Measurements from ENCODE around the gene ERP27. TPM values are rescaled to one million over a fixed set of nuclear protein-coding genes. Genes with fewer than 3 reads are reported as not detected.

ERP27 gene
- total RNA-seq, 4 donors from 2014 or later: 0.88 to 24.3 (median 5.0) TPM; not detected in 1

DNA sequence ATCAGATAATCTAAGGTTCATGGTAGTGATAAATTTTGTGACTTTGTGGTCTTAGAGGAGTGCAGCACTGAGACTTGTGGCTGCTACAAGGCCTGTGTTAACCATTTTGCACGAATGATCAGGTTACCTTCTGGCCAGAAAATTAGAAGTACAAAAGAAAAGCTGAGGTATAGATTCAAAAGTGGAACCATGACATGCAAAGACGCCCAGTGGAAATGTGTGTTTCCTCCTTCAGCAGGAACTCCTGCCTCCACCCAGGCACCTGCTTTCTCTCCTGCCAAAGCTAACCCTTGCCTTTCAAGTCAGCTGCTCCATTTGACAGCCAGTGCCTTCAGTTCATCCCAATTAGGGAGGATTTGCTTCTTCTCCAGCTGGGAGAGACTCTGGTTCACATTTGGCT lies 44.7 kb upstream of the ERP27 start:
- H3K27me3 ChIP-seq: no peaks in the 10 kb centered on the region
- no peak overlapping the region for H3K27ac ChIP-seq
- no peaks in the 10 kb centered on the region for H3K36me3 ChIP-seq
- 78 to 81% methylated on average over 2 of the region's 2 CpGs for WGBS, 2 donors
- H3K4me3 ChIP-seq (replicated peaks in 1 of 3): no peak overlapping the region
- intact Hi-C loops (cut with DNase I): no loop called here
- H3K4me1 ChIP-seq: peaks cover 0 to 2% of the 10 kb centered on the region in 2 donors
- no peaks in the 10 kb centered on the region for H3K9me3 ChIP-seq
- DNase-seq: no peak
- TF ChIP-seq POLR2A (IDR thresholded peaks at IDR 0.05): no peak
- TF ChIP-seq, protein P1, sequence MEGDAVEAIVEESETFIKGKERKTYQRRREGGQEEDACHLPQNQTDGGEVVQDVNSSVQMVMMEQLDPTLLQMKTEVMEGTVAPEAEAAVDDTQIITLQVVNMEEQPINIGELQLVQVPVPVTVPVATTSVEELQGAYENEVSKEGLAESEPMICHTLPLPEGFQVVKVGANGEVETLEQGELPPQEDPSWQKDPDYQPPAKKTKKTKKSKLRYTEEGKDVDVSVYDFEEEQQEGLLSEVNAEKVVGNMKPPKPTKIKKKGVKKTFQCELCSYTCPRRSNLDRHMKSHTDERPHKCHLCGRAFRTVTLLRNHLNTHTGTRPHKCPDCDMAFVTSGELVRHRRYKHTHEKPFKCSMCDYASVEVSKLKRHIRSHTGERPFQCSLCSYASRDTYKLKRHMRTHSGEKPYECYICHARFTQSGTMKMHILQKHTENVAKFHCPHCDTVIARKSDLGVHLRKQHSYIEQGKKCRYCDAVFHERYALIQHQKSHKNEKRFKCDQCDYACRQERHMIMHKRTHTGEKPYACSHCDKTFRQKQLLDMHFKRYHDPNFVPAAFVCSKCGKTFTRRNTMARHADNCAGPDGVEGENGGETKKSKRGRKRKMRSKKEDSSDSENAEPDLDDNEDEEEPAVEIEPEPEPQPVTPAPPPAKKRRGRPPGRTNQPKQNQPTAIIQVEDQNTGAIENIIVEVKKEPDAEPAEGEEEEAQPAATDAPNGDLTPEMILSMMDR (IDR thresholded peaks at IDR 0.05): no peak

DNA sequence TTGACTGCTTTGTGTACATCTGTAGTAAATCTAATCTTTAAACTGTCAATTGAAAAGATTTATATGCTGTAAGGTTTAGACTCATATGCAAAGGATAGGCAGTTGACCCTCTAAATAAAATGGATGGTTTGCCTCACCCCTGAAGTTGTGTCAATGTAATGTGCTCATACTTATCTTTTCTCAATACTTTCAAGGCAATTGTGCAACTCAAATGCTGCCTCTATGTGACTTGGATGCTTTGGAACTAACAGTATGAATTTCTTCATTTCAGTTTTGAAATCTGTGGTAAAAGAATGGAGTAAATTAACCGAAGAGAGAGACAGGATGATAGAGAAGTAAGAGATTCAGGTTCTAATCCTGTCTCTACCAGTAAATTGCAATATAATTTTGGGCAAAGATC lies 44.2 kb upstream of the ERP27 start:
- no peaks in the 10 kb centered on the region for H3K9me3 ChIP-seq
- H3K36me3 ChIP-seq: no peaks in the 10 kb centered on the region
- 91 to 95% methylated on average over 1 of the region's 1 CpG for WGBS, 2 donors
- no peak for DNase-seq
- intact Hi-C loops (cut with DNase I): no loop called here
- no peak overlapping the region for H3K4me3 ChIP-seq (replicated peaks in 1 of 3)
- no peak overlapping the region for H3K27ac ChIP-seq
- H3K4me1 ChIP-seq: peaks cover 0 to 2% of the 10 kb centered on the region in 2 donors
- TF ChIP-seq, protein P1 (IDR thresholded peaks at IDR 0.05): no peak
- TF ChIP-seq POLR2A (IDR thresholded peaks at IDR 0.05): no peak
- no peaks in the 10 kb centered on the region for H3K27me3 ChIP-seq

DNA sequence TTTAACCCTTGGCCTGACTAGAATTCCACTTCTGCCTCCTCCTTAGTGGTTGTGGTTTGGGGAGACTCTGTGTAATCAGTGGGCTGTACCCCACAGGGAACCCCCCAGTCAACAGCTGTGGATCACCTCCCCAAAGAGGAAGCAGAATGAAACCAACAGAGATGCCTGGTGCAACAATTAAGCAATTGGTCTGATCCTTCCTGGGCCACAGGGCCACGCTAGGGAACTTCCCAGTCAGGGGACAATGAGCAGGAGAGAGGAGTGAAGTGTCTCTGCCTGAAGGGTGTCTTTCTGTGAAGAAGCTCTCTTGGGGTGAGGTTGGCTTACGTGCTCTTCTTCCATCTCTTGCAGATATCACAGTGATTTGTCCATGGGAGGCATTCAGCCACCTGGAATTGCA lies 42.7 kb upstream of the ERP27 start:
- Histone ChIP-seq H3K4me3 (replicated peaks in 1 of 3) (no peak overlapping the region), H3K27me3 (no peaks in the 10 kb centered on the region), H3K4me1 (peaks cover 0 to 2% of the 10 kb centered on the region in 2 donors), H3K27ac (no peak overlapping the region), H3K36me3 (no peaks in the 10 kb centered on the region), H3K9me3 (no peaks in the 10 kb centered on the region)
- intact Hi-C loops (cut with DNase I): no loop called here
- no peak for DNase-seq
- TF ChIP-seq, protein P1 (IDR thresholded peaks at IDR 0.05): no peak
- TF ChIP-seq POLR2A (IDR thresholded peaks at IDR 0.05): no peak
- 95 to 96% methylated on average over 2 of the region's 2 CpGs for WGBS, 2 donors

DNA sequence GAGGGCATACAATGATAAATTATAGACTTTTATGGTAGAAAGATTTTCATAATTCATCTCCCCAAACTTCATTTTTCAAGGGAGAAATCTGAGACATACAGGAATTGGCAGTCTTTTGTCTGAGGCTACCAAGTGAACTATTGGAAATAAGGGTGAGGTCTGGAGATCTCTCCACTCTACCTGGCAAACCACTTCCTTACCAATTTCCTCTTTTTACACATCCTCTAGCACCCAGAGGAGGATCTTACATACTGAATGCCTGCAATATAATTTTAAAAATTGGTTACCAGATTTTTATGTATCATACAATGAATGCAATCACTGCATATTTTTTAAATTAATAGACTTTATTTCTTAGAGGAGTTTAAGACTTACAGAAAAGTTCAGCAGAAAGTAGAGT lies 41.1 kb upstream of the ERP27 start:
- Histone ChIP-seq H3K27ac (no peak overlapping the region), H3K4me3 (replicated peaks in 1 of 3) (no peak overlapping the region), H3K9me3 (no peaks in the 10 kb centered on the region), H3K27me3 (no peaks in the 10 kb centered on the region), H3K4me1 (no peaks in the 10 kb centered on the region), H3K36me3 (no peaks in the 10 kb centered on the region)
- DNase-seq: no peak
- intact Hi-C loops (cut with DNase I): no loop called here
- TF ChIP-seq, protein P1 (IDR thresholded peaks at IDR 0.05): no peak
- no peak for TF ChIP-seq POLR2A (IDR thresholded peaks at IDR 0.05)

DNA sequence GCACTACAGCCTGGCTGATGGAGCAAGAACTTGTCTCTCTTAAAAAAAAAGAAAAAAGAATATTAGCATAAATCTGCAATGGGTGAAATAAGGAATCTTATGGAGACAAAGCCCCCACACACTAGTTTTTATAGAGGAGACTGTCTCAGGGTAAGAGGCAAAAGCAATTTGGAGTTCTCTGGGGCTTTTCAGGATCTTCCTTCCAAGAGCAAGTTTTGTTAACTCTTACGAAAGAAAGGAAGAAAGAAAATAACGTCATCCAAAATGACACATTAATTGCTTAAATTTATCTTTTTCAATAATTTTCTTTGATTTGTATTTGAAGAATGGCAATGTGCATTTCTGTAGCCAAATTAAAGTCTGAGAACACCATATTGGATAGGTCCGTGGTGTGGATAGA lies 38.3 kb upstream of the ERP27 start:
- H3K27me3 ChIP-seq: no peaks in the 10 kb centered on the region
- TF ChIP-seq POLR2A (IDR thresholded peaks at IDR 0.05): no peak
- H3K27ac ChIP-seq: no peak overlapping the region
- intact Hi-C loops (cut with DNase I): no loop called here
- 93% methylated on average over 3 of the region's 3 CpGs for WGBS, 2 donors
- H3K4me3 ChIP-seq (replicated peaks in 1 of 3): no peak overlapping the region
- H3K9me3 ChIP-seq: no peaks in the 10 kb centered on the region
- DNase-seq: no peak
- no peaks in the 10 kb centered on the region for H3K4me1 ChIP-seq
- H3K36me3 ChIP-seq: no peaks in the 10 kb centered on the region

DNA sequence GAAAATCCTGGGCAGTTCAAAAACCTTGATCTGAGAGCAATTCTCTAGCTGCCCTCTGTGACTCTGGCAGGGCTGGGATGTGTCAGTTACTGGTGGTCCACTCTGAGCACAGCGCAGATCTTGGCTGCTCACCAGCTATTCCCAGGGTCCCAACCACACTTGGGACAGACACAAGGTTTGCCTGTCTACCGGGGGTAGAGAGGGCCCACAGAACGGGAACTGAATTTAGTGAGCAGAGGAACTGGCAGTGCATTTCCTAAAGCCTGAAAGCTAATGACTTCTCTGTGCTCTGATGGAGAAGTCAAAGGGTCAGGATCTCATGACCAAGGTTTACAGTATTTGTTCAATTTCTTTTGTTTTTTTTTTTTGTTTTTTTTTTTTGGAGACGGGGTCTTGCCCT lies 37.1 kb upstream of the ERP27 start:
- H3K27me3 ChIP-seq: no peaks in the 10 kb centered on the region
- intact Hi-C loops (cut with DNase I): no loop called here
- no peak overlapping the region for H3K4me3 ChIP-seq (replicated peaks in 1 of 3)
- H3K9me3 ChIP-seq: no peaks in the 10 kb centered on the region
- H3K4me1 ChIP-seq: peaks cover 0 to 4% of the 10 kb centered on the region in 2 donors
- WGBS, 2 donors: 86 to 91% methylated on average over 4 of the region's 4 CpGs
- no peak for TF ChIP-seq POLR2A (IDR thresholded peaks at IDR 0.05)
- TF ChIP-seq, protein P1 (IDR thresholded peaks at IDR 0.05): no peak
- DNase-seq: no peak
- H3K27ac ChIP-seq: no peak overlapping the region
- no peaks in the 10 kb centered on the region for H3K36me3 ChIP-seq

Data from thyroid gland (tissue), 4 donors.